AML-193 (cell line): ENCODE data around the gene PPP3CA.

ENCODE experiments used
- DNase-seq, 2 experiments: peaks; one replicate each; lab custom pipeline; 2025; lab: John Stamatoyannopoulos, UW

PPP3CA gene

DNA sequence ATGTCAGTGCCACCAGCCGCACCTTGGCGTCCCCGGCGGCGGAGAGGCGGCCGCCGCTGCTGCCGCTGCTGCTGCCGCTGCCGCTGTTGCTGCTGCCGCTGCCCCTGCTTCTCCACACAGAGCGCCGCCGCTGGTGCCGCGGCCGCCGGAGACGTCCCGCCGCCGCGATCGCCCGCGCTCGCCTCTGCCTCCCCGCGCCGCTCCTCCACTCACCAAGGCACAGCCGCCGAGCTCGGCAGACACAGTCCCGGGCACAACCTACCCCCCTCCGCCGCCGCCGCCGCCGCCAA is at the start of gene PPP3CA:
Gene PPP3CA, minus strand, starts transcription at position 260 of the 290 bp plus-strand sequence.
- no peak for DNase-seq

DNA sequence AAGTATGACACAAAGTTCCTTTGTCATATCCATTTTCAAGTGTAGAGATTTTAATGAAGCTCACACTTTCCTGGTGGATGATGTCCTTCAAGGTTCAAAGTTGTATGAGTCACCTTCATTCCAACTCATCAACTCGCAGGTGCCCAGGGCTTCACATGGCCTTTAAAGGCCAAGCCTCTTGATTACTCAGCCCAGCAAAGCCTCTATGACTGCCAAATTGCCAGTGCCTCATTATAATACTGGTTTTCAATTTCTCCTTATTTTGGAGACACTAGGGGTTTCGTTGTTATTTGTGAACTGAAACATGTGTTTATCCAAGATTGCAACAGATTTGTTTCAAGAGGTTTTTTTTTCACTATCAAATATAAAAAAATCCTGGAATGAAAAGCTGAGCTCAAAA is 45.9 kb upstream of the PPP3CA start:
- DNase-seq = no peak

GRCh38 chr4:101370663-101371210 is 23.4 kb upstream of the PPP3CA start:
- DNase-seq = no peak

DNA sequence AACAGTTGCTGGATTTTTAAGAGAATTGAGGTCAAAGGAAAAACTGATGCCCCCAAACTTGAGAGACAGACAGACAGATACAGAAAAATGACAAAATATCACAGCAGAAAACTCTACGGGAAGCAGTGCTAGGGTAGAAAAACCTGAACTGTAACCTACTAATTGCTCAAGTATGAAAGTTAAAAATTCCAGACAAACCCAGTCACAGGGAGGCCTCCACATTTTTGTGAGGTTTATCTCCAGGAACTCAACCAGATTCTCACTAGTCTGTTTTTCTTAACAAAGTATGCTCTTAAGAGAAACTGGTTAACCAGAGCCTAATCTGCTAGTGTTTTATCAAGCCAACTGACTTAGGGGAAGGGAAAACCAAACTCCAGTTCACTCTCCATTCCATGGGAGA is 19.9 kb upstream of the PPP3CA start:
- DNase-seq = no peak

DNA sequence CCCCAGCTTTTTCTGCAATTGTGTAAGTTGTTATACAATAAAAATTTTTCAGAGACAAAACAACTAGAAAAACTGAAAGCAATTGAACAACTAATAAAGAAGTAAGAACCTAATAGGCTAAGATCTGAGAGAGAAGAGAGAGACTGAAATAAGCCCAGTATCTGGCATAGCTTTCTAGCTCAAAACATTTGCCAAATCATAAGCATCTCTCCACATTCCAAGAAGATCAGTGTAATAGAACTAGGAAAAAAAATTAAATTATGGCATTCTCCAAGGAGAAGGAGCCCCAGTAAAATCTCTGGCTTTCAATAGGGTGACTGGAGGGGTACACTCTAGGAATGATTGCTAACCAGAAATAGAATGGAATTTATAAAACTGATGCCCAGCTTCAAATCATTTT is 19.0 kb upstream of the PPP3CA start:
- no peak for DNase-seq

GRCh38 chr4:101357751-101358150 is 10.4 kb upstream of the PPP3CA start:
- no peak for DNase-seq

GRCh38 chr4:101356928-101357327 is 9.6 kb upstream of the PPP3CA start:
- DNase-seq = no peak

GRCh38 chr4:101355767-101356702 is 8.7 kb upstream of the PPP3CA start:
- DNase-seq = no peak

DNA sequence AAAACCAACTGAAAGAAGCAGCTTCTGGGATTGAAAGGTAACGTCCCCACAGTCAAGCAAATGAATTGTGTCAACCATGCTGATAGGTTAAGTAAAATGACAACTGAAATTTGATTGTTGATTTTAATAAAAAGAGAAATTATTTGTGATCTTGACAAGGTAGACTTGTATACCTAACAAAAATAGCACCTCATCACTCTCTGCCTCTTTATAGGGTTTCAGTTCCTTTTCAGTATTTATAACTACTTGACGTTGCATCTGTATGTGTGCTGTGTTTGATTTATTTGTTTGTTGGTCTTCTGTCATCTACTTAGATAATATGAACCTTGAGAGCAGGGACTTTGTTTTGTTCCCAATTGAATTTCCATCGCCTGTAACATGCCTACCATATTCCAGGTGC is 7.9 kb upstream of the PPP3CA start:
- no peak for DNase-seq

GRCh38 chr4:101349801-101350064 is 2.4 kb upstream of the PPP3CA start:
- no peak for DNase-seq

DNA sequence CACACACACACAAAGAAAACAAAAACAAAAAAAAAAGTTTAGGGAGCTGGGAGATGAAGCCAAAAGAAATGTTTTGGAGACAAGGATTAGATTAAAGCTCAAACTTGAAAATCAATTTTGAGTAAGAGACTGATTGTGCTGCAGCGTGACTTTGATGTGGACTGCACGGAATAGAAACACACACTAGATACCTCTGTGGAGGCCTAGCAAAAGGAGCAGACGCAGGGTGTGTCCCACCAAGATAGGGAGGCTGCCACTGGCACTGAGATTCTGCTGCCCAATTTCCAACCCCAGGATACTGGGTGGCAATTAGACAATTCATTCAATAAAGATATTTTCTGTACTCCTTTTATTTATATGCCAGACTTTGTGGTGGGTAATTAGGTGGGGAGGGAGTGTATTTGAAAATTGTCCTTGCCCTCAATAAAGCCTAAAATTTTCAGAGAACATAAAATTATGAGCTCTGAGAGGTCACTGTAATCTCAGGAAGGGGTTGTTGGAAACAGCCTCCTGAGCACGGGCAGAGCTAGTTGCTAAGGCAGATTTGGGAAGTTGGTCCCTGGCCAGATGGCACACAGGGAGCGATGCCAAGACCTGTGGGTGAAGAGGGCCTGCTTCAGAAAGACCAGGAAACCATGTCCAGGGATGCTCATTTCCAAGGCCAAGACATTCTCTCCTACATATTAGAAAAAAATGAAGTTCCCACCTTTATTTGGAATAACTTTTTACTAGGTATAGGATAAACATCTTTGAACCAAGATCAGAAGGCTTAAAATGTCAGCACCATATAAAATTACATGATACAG is 1.9 kb upstream of the PPP3CA start:
- peak; percentile 11 to 29 for DNase-seq

GRCh38 chr4:101348367-101348827 is 1.1 kb upstream of the PPP3CA start:
- peak in 1 of 2 experiments; percentile 41 for DNase-seq

DNA sequence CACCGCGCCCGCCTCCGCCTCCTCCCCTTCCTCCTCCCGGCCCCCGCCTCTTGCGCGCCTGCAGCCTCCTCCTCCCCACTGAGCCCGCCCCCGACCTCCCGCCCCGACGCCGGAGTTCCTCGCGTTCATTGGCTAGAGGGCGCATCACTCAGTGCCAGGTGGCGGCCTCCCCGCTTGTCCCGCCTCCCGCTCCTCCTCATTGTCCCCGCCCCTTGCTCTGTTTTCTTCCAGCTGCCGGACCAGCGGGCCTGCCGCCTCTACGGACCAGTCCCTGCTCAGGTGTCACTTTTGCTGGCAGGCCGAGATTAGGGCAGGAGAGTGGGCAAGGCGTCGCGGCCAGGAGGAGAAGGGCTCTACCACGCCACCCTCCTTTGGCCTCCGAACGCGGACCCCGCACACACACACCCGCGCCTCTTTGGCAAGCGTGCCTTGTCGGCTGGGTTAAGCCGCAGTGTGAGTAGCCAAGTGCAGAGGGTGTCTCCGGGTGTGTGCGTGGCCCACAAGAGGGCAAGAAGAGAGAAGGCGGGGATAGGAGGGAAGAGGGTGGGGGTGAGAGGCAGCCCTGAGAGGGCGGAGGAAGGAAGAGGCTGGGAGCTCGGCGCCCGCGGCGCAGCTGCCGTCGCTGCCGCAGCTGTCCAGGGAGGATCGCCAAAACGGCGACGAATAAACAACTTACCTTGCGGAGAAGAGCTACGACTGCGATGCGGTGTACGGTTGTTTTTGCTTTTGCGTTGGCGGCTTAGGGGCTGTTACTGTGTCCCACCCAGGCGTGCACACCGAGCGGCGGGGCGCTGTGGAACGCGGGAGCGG is 436 bp upstream of the PPP3CA start:
- peak; percentile 86 to 89 for DNase-seq

DNA sequence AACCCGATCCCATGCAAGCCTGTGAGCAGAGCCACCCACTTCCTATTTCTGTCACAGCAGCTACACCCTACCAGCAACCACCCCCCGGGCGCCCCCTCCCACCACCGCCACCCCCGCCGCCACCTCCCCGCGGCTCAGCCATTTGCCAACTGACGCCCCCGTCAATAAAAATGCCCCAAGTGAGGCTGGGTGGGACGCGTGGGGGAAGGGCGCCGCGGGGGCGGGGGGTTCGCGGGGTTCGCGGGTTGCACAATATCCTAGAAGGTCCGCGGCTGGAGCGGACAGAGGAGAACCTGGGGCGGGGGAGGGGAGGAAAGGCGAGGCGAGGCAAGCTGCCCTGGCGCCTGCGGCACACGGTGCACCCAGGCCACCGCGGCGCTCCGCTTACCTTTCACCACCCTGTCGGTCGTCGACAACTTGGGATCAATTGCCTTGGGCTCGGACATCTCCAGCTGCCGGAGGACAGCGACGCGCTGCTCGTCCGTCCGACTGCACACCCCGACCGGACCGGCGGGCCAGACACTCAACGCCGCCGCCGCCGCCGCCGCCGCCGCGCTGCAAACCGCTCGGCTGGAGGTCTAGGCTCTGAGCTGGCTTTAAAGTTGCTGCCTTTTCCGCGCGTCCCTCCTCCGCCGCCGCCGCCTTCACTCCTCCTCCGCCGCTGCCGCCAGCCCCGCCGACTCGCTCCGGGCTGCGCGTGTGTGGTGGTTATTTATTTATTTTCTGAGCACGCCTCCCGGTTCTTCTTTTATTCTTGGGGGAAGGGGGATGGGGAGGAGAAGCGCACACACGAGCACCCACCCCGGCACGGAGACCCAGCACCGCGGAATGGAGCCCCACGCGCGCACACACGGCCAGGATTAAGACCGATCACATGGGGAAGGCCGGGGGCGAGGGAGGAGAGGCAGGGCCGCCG is 717 bp downstream of the PPP3CA start:
- DNase-seq = peak; percentile 73 to 76

DNA sequence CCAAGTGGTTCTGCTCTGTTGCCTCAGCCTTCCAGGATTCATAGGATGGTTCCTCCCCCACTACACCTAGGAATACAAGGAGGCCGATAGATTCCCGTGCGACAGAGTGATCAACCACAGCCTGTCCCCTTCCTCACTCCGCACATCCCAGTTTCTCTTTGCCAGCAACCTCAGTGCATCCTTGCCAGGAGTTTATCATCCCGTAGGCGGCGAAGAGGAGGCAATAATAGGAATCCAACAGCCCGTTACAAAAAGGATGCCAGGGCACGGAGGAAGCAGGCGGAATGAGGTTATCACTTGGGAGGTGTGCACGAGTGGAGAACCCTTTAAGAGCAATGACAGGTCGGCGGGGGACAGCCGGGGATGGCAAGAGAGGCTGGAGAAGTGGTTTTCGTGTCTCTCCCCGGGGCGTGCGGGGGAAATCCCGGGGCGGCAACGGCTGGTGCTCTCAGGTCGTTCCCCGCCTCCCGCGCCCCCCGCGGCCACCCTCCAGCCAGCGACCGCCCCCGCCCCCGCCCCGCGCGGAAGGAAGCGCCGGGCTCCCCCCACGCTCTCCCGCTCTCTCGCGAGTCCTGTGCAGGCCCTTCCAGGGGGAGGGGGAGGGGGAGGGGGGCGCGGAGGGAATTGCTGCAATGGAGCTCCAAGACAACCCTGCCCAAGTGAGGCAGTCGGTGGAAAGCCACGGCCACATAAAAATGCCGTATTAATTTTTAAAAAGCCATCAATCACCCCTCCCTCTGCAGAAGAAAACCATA is 1.6 kb downstream of the PPP3CA start:
- peak; percentile 54 to 60 for DNase-seq

DNA sequence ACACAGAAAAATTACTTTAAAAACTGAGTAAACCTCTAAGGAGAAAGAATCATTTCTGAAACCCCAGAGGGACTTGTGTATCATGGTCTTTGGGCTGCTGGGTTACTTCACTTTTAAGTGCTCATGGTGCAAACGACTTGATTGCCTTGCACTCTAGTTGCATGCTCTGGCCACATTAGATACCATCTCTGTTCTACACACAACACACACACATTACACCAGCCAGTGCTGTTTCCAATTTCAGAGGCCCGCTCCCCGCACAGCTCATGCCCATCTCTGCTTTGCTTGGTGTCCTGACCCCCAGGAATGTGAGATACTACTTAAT is 2.1 kb downstream of the PPP3CA start:
- DNase-seq = peak; percentile 31 to 38

GRCh38 chr4:101339332-101339731 is 8.0 kb downstream of the PPP3CA start:
- no peak for DNase-seq

DNA sequence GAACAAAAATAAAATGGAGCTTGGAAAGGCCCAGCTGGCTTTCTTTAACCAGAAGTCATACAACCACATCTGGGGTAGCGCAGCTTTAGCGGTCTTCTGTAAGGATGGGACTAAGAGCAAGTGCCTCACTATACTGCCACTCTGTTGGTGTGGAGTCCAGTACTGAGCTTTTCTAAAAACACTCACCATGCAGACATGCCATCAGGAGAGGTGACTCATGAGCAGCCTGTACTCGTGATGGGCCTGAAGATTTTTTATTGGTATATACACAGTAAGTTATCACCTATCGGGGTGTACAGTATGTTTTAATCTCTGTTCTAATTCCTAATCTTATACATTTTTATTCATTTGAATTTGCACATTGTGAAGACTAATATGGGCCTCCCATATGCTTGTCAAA is 9.6 kb downstream of the PPP3CA start:
- no peak for DNase-seq

DNA sequence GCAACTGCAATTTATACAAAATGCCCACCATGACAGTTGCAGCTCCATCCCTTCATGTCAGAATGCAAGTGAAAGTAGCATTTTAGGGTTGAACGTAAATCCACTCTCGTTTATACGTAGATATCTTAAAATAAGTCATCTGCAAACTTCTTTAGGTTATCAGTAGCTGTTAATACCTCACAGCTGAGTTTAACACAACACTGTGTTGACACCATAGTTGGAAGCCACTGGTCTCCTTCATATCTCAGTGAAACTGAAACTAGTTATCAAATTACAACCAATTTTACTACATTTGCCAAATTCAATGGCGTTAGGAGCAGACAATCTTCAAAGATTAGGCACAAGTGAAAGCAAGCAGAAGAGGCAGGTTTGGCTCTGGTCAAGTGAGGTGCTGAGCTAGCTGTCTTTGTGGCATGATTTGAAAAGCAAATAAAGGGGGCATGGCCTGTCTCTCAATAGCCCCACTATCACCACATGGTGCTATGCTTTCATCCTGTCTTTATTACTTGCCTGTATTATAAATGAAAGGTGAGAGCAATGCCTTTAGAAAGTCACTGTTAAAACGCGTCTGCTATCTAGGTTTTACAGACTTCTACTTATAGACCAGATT is 12.3 kb downstream of the PPP3CA start:
- no peak for DNase-seq

GRCh38 chr4:101332424-101332823 is 14.9 kb downstream of the PPP3CA start:
- no peak for DNase-seq
